H9 (cell line): ENCODE measurements around the gene NCMAP. TPM values are rescaled to one million over a fixed set of nuclear protein-coding genes. Genes with fewer than 3 reads are reported as not detected.

ENCODE experiments used
- DNase-seq: peaks from one replicate; pipeline ENCODE4 v3.0.0-alpha.2; 2017
- H2AFZ ChIP-seq: one replicate; pipeline ENCODE4 v1.6.1; 2013; ENCODE audit warnings: mild to moderate bottlenecking, low read length, control low read depth, moderate library complexity
- H2AK5ac ChIP-seq: 2 replicates; pipeline ENCODE4 v1.6.1; 2013; ENCODE audit warnings: low read length, control low read depth, mixed read lengths; ENCODE audit not compliant: insufficient read length
- H2BK120ac ChIP-seq: one replicate; pipeline ENCODE4 v1.6.1; 2013; ENCODE audit warnings: low read depth, mild to moderate bottlenecking, low read length, control low read depth, inconsistent platforms; ENCODE audit not compliant: poor library complexity, severe bottlenecking
- H2BK12ac ChIP-seq: 2 replicates; pipeline ENCODE4 v1.6.1; 2013; ENCODE audit warnings: low read length, control low read depth, mixed read lengths, low read depth; ENCODE audit not compliant: insufficient read length
- H2BK15ac ChIP-seq: 2 replicates; pipeline ENCODE4 v1.6.1; 2013; ENCODE audit warnings: low read depth, low read length, control low read depth
- H2BK20ac ChIP-seq: one replicate; pipeline ENCODE4 v1.6.1; 2013; ENCODE audit warnings: low read depth, mild to moderate bottlenecking, low read length, control low read depth, inconsistent platforms; ENCODE audit not compliant: poor library complexity, severe bottlenecking
- H2BK5ac ChIP-seq: 2 replicates; pipeline ENCODE4 v1.6.1; 2013; ENCODE audit warnings: low read length, control low read depth, mixed read lengths; ENCODE audit not compliant: insufficient read length
- H3K14ac ChIP-seq: 2 replicates; pipeline ENCODE4 v1.6.1; 2013; ENCODE audit warnings: low read length, control low read depth; ENCODE audit not compliant: insufficient read depth
- H3K18ac ChIP-seq: 2 replicates; pipeline ENCODE4 v1.6.1; 2013; ENCODE audit warnings: low read depth, mild to moderate bottlenecking, mixed read lengths, low read length, control low read depth; ENCODE audit not compliant: insufficient read length
- H3K23ac ChIP-seq: 2 replicates; pipeline ENCODE4 v1.6.1; 2013; ENCODE audit warnings: low read length, control low read depth, mixed read lengths, low read depth; ENCODE audit not compliant: insufficient read length
- H3K23me2 ChIP-seq: 2 replicates; pipeline ENCODE4 v1.6.1; 2013; ENCODE audit warnings: low read depth, mild to moderate bottlenecking, mixed read lengths, low read length, control low read depth; ENCODE audit not compliant: insufficient read length, poor library complexity, severe bottlenecking
- H3K27ac ChIP-seq: 2 replicates; pipeline ENCODE4 v1.5.1; 2013; ENCODE audit warnings: low read length, control low read depth, mixed read lengths, low read depth; ENCODE audit not compliant: insufficient read length
- H3K27me3 ChIP-seq: 2 replicates; pipeline ENCODE4 v1.6.1; 2013; ENCODE audit warnings: low read length, control low read depth, inconsistent platforms; ENCODE audit not compliant: insufficient read depth
- H3K4ac ChIP-seq: 2 replicates; pipeline ENCODE4 v1.6.1; 2013; ENCODE audit warnings: low read depth, mild to moderate bottlenecking, control low read depth, inconsistent platforms, low read length, moderate library complexity
- H3K4me1 ChIP-seq: 2 replicates; pipeline ENCODE4 v1.6.1; 2013; ENCODE audit warnings: low read length, control low read depth, inconsistent platforms; ENCODE audit not compliant: insufficient read depth
- H3K4me2 ChIP-seq: 2 replicates; pipeline ENCODE4 v1.6.1; 2013; ENCODE audit warnings: low read length, control low read depth, mixed read lengths; ENCODE audit not compliant: insufficient read length, insufficient read depth
- H3K56ac ChIP-seq: 2 replicates; pipeline ENCODE4 v1.6.1; 2013; ENCODE audit warnings: low read depth, mild to moderate bottlenecking, mixed read lengths, low read length, control low read depth; ENCODE audit not compliant: insufficient read length
- H3K79me1 ChIP-seq: 2 replicates; pipeline ENCODE4 v1.6.1; 2013; ENCODE audit warnings: low read depth, mild to moderate bottlenecking, moderate library complexity, low read length, control low read depth, inconsistent platforms; ENCODE audit not compliant: insufficient read depth, poor library complexity, severe bottlenecking
- H3K79me2 ChIP-seq: 2 replicates; pipeline ENCODE4 v1.6.1; 2013; ENCODE audit warnings: low read length, control low read depth, inconsistent platforms; ENCODE audit not compliant: insufficient read depth
- H3K9ac ChIP-seq: 2 replicates; pipeline ENCODE4 v1.6.1; 2013; ENCODE audit warnings: low read length, control low read depth, mixed read lengths; ENCODE audit not compliant: insufficient read length; ENCODE audit errors: extremely low read depth
- H3K9me3 ChIP-seq: one replicate; pipeline ENCODE4 v1.6.1; 2013; ENCODE audit warnings: low read depth, low read length, inconsistent platforms; ENCODE audit not compliant: control insufficient read depth
- H3T11ph ChIP-seq: one replicate; pipeline ENCODE4 v1.6.1; 2013; ENCODE audit warnings: mild to moderate bottlenecking, low read length, control low read depth, inconsistent platforms
- H4K20me1 ChIP-seq: one replicate; pipeline ENCODE4 v1.6.1; 2013; ENCODE audit not compliant: control insufficient read depth, insufficient read length, insufficient read depth
- H4K5ac ChIP-seq: 2 replicates; pipeline ENCODE4 v1.6.1; 2013; ENCODE audit warnings: low read depth, mild to moderate bottlenecking, mixed read lengths, low read length, control low read depth; ENCODE audit not compliant: insufficient read length
- H4K8ac ChIP-seq: replicated peaks from 2 replicates; pipeline ENCODE4 v1.6.1; 2013; ENCODE audit warnings: low read length, control low read depth, mixed read lengths, low read depth; ENCODE audit not compliant: insufficient read length
- H4K91ac ChIP-seq: 2 replicates; pipeline ENCODE4 v1.6.1; 2013; ENCODE audit warnings: low read depth, mild to moderate bottlenecking, moderate library complexity, mixed read lengths, low read length, control low read depth; ENCODE audit not compliant: insufficient read length
- H3K27ac Mint-ChIP-seq, 3 experiments: 2 replicates in 2 of 3; 3 replicates in 1 of 3; pipeline ENCODE4 v1.8.0; 2020 to 2021; ENCODE audit warnings: mixed read lengths in 3 of 3, mild to moderate bottlenecking in 1 of 3, moderate library complexity in 1 of 3
- H3K27me3 Mint-ChIP-seq: 2 replicates; pipeline ENCODE4 v1.8.0; 2021; ENCODE audit warnings: low read depth, mild to moderate bottlenecking, moderate library complexity, mixed read lengths
- H3K36me3 Mint-ChIP-seq, 3 experiments: 2 replicates in 2 of 3; 3 replicates in 1 of 3; pipeline ENCODE4 v1.8.0; 2020 to 2021; ENCODE audit warnings: low read depth in 3 of 3, mixed read lengths in 3 of 3; ENCODE audit not compliant: insufficient read depth in 1 of 3
- H3K4me1 Mint-ChIP-seq, 2 experiments: 2 replicates each; pipeline ENCODE4 v1.8.0; 2020; ENCODE audit warnings: mixed read lengths in 2 of 2
- H3K4me3 Mint-ChIP-seq, 2 experiments: 2 replicates in 1 of 2; 3 replicates in 1 of 2; pipeline ENCODE4 v1.8.0; 2020 to 2021; ENCODE audit warnings: mild to moderate bottlenecking in 2 of 2, mixed read lengths in 2 of 2, moderate library complexity in 1 of 2
- H3K9me3 Mint-ChIP-seq, 2 experiments: 2 replicates in 1 of 2; 3 replicates in 1 of 2; pipeline ENCODE4 v1.8.0; 2020; ENCODE audit warnings: mild to moderate bottlenecking in 2 of 2, mixed read lengths in 2 of 2, moderate library complexity in 1 of 2
- CTCF ChIP-seq: fragments of 200-600 bp; sonication (generic); conservative IDR thresholded peaks from 3 replicates; pipeline ENCODE4 v1.8.0; 2021; ENCODE audit warnings: antibody characterized with exemption, mild to moderate bottlenecking
- WGBS: extraction: QIAGEN DNeasy Blood & Tissue Kit; methylation state at CpG from one replicate; pipeline ENCODE4 v1.1.7; 2013; ENCODE audit warnings: missing lambda C conversion rate, low lambda C conversion rate, mixed read lengths; ENCODE audit not compliant: insufficient read length; ENCODE audit errors: extremely low coverage; 5-methylcytosine and 5-hydroxymethylcytosine counted together
- total RNA-seq: library from RNA; stranded (reverse); gene quantifications from 2 replicates; pipeline ENCODE4 v1.2.1, GENCODE V29; 2021

NCMAP gene
- total RNA-seq, 1 experiment from 2014 or later: 0.35 TPM

- Mint-ChIP-seq H3K36me3 (no peaks in the 10 kb centered on the region), H3K9me3 (no peaks in the 10 kb centered on the region), H3K4me1 (peaks cover 0 to 3% of the 10 kb centered on the region in 2 experiments; a peak in 1 of 4 replicates), H3K27ac (no peak overlapping the region), H3K4me3 (no peak overlapping the region), H3K27me3 (no peaks in the 10 kb centered on the region)
- Histone ChIP-seq H3K79me1 (no peaks in the 10 kb centered on the region), H3K4me1 (no peaks in the 10 kb centered on the region), H3K27ac (no peak overlapping the region), H2BK12ac (no peak overlapping the region), H3K23ac (no peak overlapping the region), H4K8ac (no peak overlapping the region), H2BK5ac (no peak overlapping the region), H2AFZ (no peak overlapping the region), H3K27me3 (no peaks in the 10 kb centered on the region), H3K23me2 (no peaks in the 10 kb centered on the region), H2BK120ac (no peak overlapping the region), H2AK5ac (no peak overlapping the region), H3K56ac (no peak overlapping the region), H3K4me2 (no peak overlapping the region), H3K4ac (no peak overlapping the region), H3T11ph (no peak overlapping the region), H2BK20ac (no peak overlapping the region), H4K5ac (no peak overlapping the region), H3K9ac (no peak overlapping the region), H2BK15ac (no peak overlapping the region), H4K20me1 (no peaks in the 10 kb centered on the region), H4K91ac (no peak overlapping the region), H3K14ac (no peak overlapping the region), H3K9me3 (no peaks in the 10 kb centered on the region), H3K79me2 (no peaks in the 10 kb centered on the region), H3K18ac (no peak overlapping the region)
- DNase-seq: no peak
- WGBS: no CpG with 5 or more reads among the region's 9 CpGs
- no peak for TF ChIP-seq CTCF
These were observed 40.6 kb downstream of the NCMAP start for GRCh38 chr1:24596401-24596880.
